ENCODE measurements around the gene ATRX.

DNA sequence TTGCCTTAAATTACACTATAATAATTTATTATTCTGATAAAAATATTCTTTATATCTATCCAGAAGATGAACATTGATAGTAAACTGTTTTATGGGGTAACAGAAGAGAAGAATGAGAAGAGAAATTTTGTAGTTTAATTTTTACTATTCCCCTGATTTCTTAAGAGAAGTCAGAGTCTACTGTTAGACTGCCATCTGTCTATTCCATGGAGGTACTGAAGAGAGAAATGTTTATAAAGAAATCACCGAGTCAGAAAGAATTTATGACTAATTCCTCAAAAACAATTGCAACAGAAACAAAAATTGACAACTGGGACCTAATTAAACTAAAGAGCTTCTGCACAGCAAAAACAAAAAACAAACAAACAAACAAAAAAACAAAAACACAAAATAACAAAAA, 188.9 kb downstream of the ATRX start:
- TF ChIP-seq, protein P1, sequence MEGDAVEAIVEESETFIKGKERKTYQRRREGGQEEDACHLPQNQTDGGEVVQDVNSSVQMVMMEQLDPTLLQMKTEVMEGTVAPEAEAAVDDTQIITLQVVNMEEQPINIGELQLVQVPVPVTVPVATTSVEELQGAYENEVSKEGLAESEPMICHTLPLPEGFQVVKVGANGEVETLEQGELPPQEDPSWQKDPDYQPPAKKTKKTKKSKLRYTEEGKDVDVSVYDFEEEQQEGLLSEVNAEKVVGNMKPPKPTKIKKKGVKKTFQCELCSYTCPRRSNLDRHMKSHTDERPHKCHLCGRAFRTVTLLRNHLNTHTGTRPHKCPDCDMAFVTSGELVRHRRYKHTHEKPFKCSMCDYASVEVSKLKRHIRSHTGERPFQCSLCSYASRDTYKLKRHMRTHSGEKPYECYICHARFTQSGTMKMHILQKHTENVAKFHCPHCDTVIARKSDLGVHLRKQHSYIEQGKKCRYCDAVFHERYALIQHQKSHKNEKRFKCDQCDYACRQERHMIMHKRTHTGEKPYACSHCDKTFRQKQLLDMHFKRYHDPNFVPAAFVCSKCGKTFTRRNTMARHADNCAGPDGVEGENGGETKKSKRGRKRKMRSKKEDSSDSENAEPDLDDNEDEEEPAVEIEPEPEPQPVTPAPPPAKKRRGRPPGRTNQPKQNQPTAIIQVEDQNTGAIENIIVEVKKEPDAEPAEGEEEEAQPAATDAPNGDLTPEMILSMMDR (IDR thresholded peaks at IDR 0.05; ENCODE audit: insufficient read depth, low read depth, low read length) = no peak
- no peak for TF ChIP-seq EZH2 (IDR thresholded peaks at IDR 0.05; ENCODE audit: insufficient read depth, low read length)

Measured in astrocyte (in vitro differentiated cells and primary cell).